HL-60 (cell line): Measurements from ENCODE around the gene KRT82.

Experiments used
- CTCF ChIP-seq: IDR thresholded peaks from one replicate; pipeline ENCODE4 v1.5.1; 2011; ENCODE audit warnings: low read length, control low read depth, inconsistent platforms; ENCODE audit not compliant: insufficient read depth
- POLR2AphosphoS5 ChIP-seq: IDR thresholded peaks from 2 replicates; pipeline ENCODE4 v1.6.1; 2012; ENCODE audit warnings: low read depth
- SPI1 ChIP-seq: IDR thresholded peaks from 2 replicates; pipeline ENCODE4 v1.6.1; 2012; ENCODE audit warnings: low read depth, mild to moderate bottlenecking, borderline replicate concordance
- TF ChIP-seq, protein P1 (sequence below): IDR thresholded peaks from 2 replicates; pipeline ENCODE4 v1.6.1; 2012; ENCODE audit warnings: low read depth; ENCODE audit not compliant: insufficient replicate concordance

- TF ChIP-seq CTCF (no peak), POLR2AphosphoS5 (no peak), SPI1 (no peak)
- TF ChIP-seq, protein P1, sequence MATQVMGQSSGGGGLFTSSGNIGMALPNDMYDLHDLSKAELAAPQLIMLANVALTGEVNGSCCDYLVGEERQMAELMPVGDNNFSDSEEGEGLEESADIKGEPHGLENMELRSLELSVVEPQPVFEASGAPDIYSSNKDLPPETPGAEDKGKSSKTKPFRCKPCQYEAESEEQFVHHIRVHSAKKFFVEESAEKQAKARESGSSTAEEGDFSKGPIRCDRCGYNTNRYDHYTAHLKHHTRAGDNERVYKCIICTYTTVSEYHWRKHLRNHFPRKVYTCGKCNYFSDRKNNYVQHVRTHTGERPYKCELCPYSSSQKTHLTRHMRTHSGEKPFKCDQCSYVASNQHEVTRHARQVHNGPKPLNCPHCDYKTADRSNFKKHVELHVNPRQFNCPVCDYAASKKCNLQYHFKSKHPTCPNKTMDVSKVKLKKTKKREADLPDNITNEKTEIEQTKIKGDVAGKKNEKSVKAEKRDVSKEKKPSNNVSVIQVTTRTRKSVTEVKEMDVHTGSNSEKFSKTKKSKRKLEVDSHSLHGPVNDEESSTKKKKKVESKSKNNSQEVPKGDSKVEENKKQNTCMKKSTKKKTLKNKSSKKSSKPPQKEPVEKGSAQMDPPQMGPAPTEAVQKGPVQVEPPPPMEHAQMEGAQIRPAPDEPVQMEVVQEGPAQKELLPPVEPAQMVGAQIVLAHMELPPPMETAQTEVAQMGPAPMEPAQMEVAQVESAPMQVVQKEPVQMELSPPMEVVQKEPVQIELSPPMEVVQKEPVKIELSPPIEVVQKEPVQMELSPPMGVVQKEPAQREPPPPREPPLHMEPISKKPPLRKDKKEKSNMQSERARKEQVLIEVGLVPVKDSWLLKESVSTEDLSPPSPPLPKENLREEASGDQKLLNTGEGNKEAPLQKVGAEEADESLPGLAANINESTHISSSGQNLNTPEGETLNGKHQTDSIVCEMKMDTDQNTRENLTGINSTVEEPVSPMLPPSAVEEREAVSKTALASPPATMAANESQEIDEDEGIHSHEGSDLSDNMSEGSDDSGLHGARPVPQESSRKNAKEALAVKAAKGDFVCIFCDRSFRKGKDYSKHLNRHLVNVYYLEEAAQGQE = no peak
Measured at GRCh38 chr12:52413782-52414345, 7.7 kb upstream of the KRT82 start.
